DND-41 (cell line): ENCODE data around the gene UIMC1.
"Not testable (repeated sequence)": the region's sequence is repeated elsewhere in the genome, so short reads cannot be mapped to it uniquely, and the experiment has no call there.

ENCODE experiments used
- ATAC-seq: fragments of 200-7000 bp; cut with Tn5 transposase; 3 replicates; pipeline ENCODE4 v1.9.1; 2021; ENCODE audit warnings: low read depth; ENCODE audit not compliant: insufficient read depth
- DNase-seq: peaks from one replicate; pipeline ENCODE4 v3.0.0-alpha.2; 2020
- H2AFZ ChIP-seq: 2 replicates; pipeline ENCODE4 v1.6.0; 2012; ENCODE audit warnings: low read depth, low read length
- H3K27ac ChIP-seq: 2 replicates; pipeline ENCODE4 v1.5.1; 2012; ENCODE audit warnings: low read length, inconsistent platforms
- H3K27me3 ChIP-seq: fragments of 200-600 bp; sonication (generic); 2 replicates; pipeline ENCODE4 v1.6.0; 2012; ENCODE audit warnings: low read length, mild to moderate bottlenecking, inconsistent platforms; ENCODE audit not compliant: insufficient read depth, poor library complexity
- H3K36me3 ChIP-seq: 2 replicates; pipeline ENCODE4 v1.5.1; 2012; ENCODE audit warnings: low read length, inconsistent platforms; ENCODE audit not compliant: insufficient read depth
- H3K4me1 ChIP-seq: 2 replicates; pipeline ENCODE4 v1.5.1; 2012; ENCODE audit warnings: mild to moderate bottlenecking, low read length; ENCODE audit not compliant: insufficient read depth
- H3K4me2 ChIP-seq: 2 replicates; pipeline ENCODE4 v1.6.0; 2012; ENCODE audit warnings: mild to moderate bottlenecking, moderate library complexity, low read length, inconsistent platforms; ENCODE audit not compliant: insufficient read depth
- H3K4me3 ChIP-seq, 2 experiments: fragments of 200-600 bp in 1 of 2; shearing (Covaris generic) in 1 of 2; 2 replicates each; pipeline ENCODE4 v1.5.1; 2012 to 2016; ENCODE audit warnings: inconsistent platforms in 2 of 2, low read length in 2 of 2, mild to moderate bottlenecking in 2 of 2, low read depth in 1 of 2, moderate library complexity in 1 of 2
- H3K79me2 ChIP-seq: 2 replicates; pipeline ENCODE4 v1.6.0; 2012; ENCODE audit warnings: low read length, inconsistent platforms; ENCODE audit not compliant: insufficient read depth
- H3K9ac ChIP-seq: 2 replicates; pipeline ENCODE4 v1.6.0; 2012; ENCODE audit warnings: low read depth, mild to moderate bottlenecking, inconsistent platforms, low read length, moderate library complexity
- H3K9me3 ChIP-seq: 2 replicates; pipeline ENCODE4 v1.5.1; 2012; ENCODE audit warnings: low read length, moderate library complexity, mild to moderate bottlenecking, inconsistent platforms; ENCODE audit not compliant: insufficient read depth, severe bottlenecking
- H4K20me1 ChIP-seq: 2 replicates; pipeline ENCODE4 v1.6.0; 2012; ENCODE audit warnings: low read length; ENCODE audit not compliant: insufficient read depth
- CTCF ChIP-seq: IDR thresholded peaks from 2 replicates; pipeline ENCODE4 v1.5.1; 2012; ENCODE audit warnings: borderline replicate concordance, low read length, moderate library complexity, mild to moderate bottlenecking; ENCODE audit not compliant: poor library complexity, severe bottlenecking; ENCODE audit errors: extremely low read depth
- EZH2 ChIP-seq: IDR thresholded peaks from 3 replicates; pipeline ENCODE4 v1.6.1; 2012; ENCODE audit warnings: borderline replicate concordance, low read depth, mild to moderate bottlenecking, moderate library complexity, low read length, inconsistent platforms; ENCODE audit not compliant: severe bottlenecking

UIMC1 gene

GRCh38 chr5:177006265-177006972 is at the start of gene UIMC1:
TSS of gene UIMC1 (minus strand) at chr5:177006779. CDS start at chr5:176982615, 24,164 bp downstream.
- Histone ChIP-seq H4K20me1 (peaks cover 31% of the 10 kb centered on the region), H3K4me3 (peak within 1 kb of the TSS; percentile 71 to 80), H3K79me2 (peaks cover 54% of the 10 kb centered on the region), H3K9ac (peak within 1 kb of the TSS; percentile 79), H3K9me3 (no peaks in the 10 kb centered on the region), H3K4me2 (peak within 1 kb of the TSS; percentile 89), H3K27me3 (no peaks in the 10 kb centered on the region), H3K27ac (peak within 1 kb of the TSS; percentile 77), H2AFZ (peak within 1 kb of the TSS; percentile 89), H3K4me1 (peaks cover 31% of the 10 kb centered on the region), H3K36me3 (peaks cover 8% of the 10 kb centered on the region; the same call in 1 of the 2 replicates)
- peak; percentile 94 for DNase-seq
- TF ChIP-seq CTCF (peak; percentile 11), EZH2 (no peak)
- ATAC-seq = peak; percentile 85

- no peak overlapping the region for H3K27ac ChIP-seq
- H3K36me3 ChIP-seq = peaks cover 81% of the 10 kb centered on the region
- no peak overlapping the region for H3K4me3 ChIP-seq
- no peak overlapping the region for H2AFZ ChIP-seq
- H3K9ac ChIP-seq = no peak overlapping the region
- no peak for TF ChIP-seq EZH2
- TF ChIP-seq CTCF = no peak
- no peaks in the 10 kb centered on the region for H3K79me2 ChIP-seq
- H4K20me1 ChIP-seq = no peaks in the 10 kb centered on the region; the same call in 1 of the 2 replicates
- DNase-seq = no peak
- H3K27me3 ChIP-seq = no peaks in the 10 kb centered on the region
- no peak for ATAC-seq
- H3K9me3 ChIP-seq = no peaks in the 10 kb centered on the region
- no peak overlapping the region for H3K4me2 ChIP-seq
- no peaks in the 10 kb centered on the region for H3K4me1 ChIP-seq
Observed at GRCh38 chr5:177049285-177049684, 42.7 kb upstream of the UIMC1 start.

- not testable (repeated sequence) for H3K4me1 ChIP-seq, H3K27me3 ChIP-seq, H3K79me2 ChIP-seq, H4K20me1 ChIP-seq, H2AFZ ChIP-seq, H3K27ac ChIP-seq, H3K9ac ChIP-seq, H3K4me3 ChIP-seq, ATAC-seq, H3K9me3 ChIP-seq, H3K4me2 ChIP-seq, DNase-seq
- H3K36me3 ChIP-seq = peaks cover 83% of the 10 kb centered on the region
Observed at GRCh38 chr5:177048531-177048930, 42.0 kb upstream of the UIMC1 start.

GRCh38 chr5:177045631-177046030 is 39.1 kb upstream of the UIMC1 start:
- Histone ChIP-seq H2AFZ (no peak overlapping the region), H3K9me3 (no peaks in the 10 kb centered on the region), H3K27me3 (no peaks in the 10 kb centered on the region), H3K4me3 (no peak overlapping the region), H4K20me1 (peaks cover 13% of the 10 kb centered on the region), H3K36me3 (peaks cover 89% of the 10 kb centered on the region), H3K4me2 (no peak overlapping the region), H3K27ac (no peak overlapping the region), H3K79me2 (peaks cover 5% of the 10 kb centered on the region), H3K4me1 (no peaks in the 10 kb centered on the region), H3K9ac (no peak overlapping the region)
- ATAC-seq = no peak
- TF ChIP-seq CTCF (no peak), EZH2 (no peak)
- no peak for DNase-seq
